ENCODE measurements around the gene KIF4A. TPM values are rescaled to one million over a fixed set of nuclear protein-coding genes. Genes with fewer than 3 reads are reported as not detected.

The KIF4A gene
- total and polyA plus RNA-seq, 5 donors from 2014 or later, result 0.34 to 1.2 (median 0.47) TPM

Other genes starting within 250 kb of the KIF4A start
- not detected for gene AWAT2, start 240.2 kb upstream of the KIF4A start, total RNA-seq
- gene AWAT2, start 240.2 kb upstream of the KIF4A start, polyA plus RNA-seq, result not detected
- gene OTUD6A, start 227.6 kb upstream of the KIF4A start, total RNA-seq, result not detected
- gene OTUD6A, start 227.6 kb upstream of the KIF4A start, polyA plus RNA-seq, result not detected
- gene IGBP1, start 156.7 kb upstream of the KIF4A start, total RNA-seq, result 64.0 TPM
- 10 to 100 TPM; 75.9 to 91.3 (median 81.6) TPM for gene IGBP1, start 156.7 kb upstream of the KIF4A start, polyA plus RNA-seq
- gene DGAT2L6, start 112.6 kb upstream of the KIF4A start, total RNA-seq, result not detected
- gene DGAT2L6, start 112.6 kb upstream of the KIF4A start, polyA plus RNA-seq, result not detected
- gene AWAT1, start 55.4 kb upstream of the KIF4A start, total RNA-seq, result not detected
- gene AWAT1, start 55.4 kb upstream of the KIF4A start, polyA plus RNA-seq, result not detected
- gene P2RY4, start 29.9 kb upstream of the KIF4A start, total RNA-seq, result 0.39 TPM
- not detected for gene P2RY4, start 29.9 kb upstream of the KIF4A start, polyA plus RNA-seq
- gene ARR3, start 21.8 kb upstream of the KIF4A start, total RNA-seq, result not detected
- gene ARR3, start 21.8 kb upstream of the KIF4A start, polyA plus RNA-seq, result not detected
- not detected for gene RAB41, start 7.9 kb upstream of the KIF4A start, total RNA-seq
- gene RAB41, start 7.9 kb upstream of the KIF4A start, polyA plus RNA-seq, result under 1 TPM in 1 of 4 donors, not detected in 3; 0.37 TPM
- gene PDZD11, start 177 bp upstream of the KIF4A start, total RNA-seq, result 18.7 TPM
- gene PDZD11, start 177 bp upstream of the KIF4A start, polyA plus RNA-seq, result 10 to 100 TPM; 53.7 to 84.3 (median 64.4) TPM
- gene GDPD2, start 133.2 kb downstream of the KIF4A start, total RNA-seq, result not detected
- not detected for gene GDPD2, start 133.2 kb downstream of the KIF4A start, polyA plus RNA-seq
- gene DLG3, start 154.7 kb downstream of the KIF4A start, total RNA-seq, result 20.7 TPM
- 1 to 10 TPM; 7.3 to 9.7 (median 9.1) TPM for gene DLG3, start 154.7 kb downstream of the KIF4A start, polyA plus RNA-seq